ENCODE measurements around the gene PRSS3.
"Not testable (repeated sequence)": the region's sequence is repeated elsewhere in the genome, so short reads cannot be mapped to it uniquely, and the experiment has no call there.

PRSS3 gene

GRCh38 chr9:33787839-33788238, 7.5 kb upstream of the PRSS3 start:
- DNase-seq = no peak

- DNase-seq = not testable (repeated sequence)
These were observed 5.9 kb upstream of the PRSS3 start for GRCh38 chr9:33789429-33789828.

GRCh38 chr9:33791117-33791516, 4.2 kb upstream of the PRSS3 start:
- DNase-seq = no peak

GRCh38 chr9:33793496-33793895, 1.9 kb upstream of the PRSS3 start:
- DNase-seq = not testable (repeated sequence)

GRCh38 chr9:33794560-33794959, 801 bp upstream of the PRSS3 start:
- DNase-seq = no peak

GRCh38 chr9:33795819-33796218, 458 bp downstream of the PRSS3 start:
- no peak for DNase-seq

GRCh38 chr9:33796679-33797078, 1.3 kb downstream of the PRSS3 start:
- not testable (repeated sequence) for DNase-seq

- no peak for DNase-seq
These were observed 2.5 kb downstream of the PRSS3 start for GRCh38 chr9:33797837-33798236.

GRCh38 chr9:33798545-33798944, 3.2 kb downstream of the PRSS3 start:
- no peak for DNase-seq

GRCh38 chr9:33799928-33800704, 4.8 kb downstream of the PRSS3 start:
- DNase-seq = no peak

GRCh38 chr9:33800886-33801285, 5.5 kb downstream of the PRSS3 start:
- DNase-seq = no peak

GRCh38 chr9:33801943-33802500, 6.7 kb downstream of the PRSS3 start:
- not testable (repeated sequence) for DNase-seq

- DNase-seq = not testable (repeated sequence)
These were observed 8.8 kb downstream of the PRSS3 start for GRCh38 chr9:33804196-33804595.

GRCh38 chr9:33807156-33807555, 11.8 kb downstream of the PRSS3 start:
- DNase-seq = not testable (repeated sequence)

- not testable (repeated sequence) for DNase-seq
These were observed 13.6 kb downstream of the PRSS3 start for GRCh38 chr9:33808979-33809322.

GRCh38 chr9:33809506-33809905, 14.1 kb downstream of the PRSS3 start:
- DNase-seq = no peak

- peak; percentile 32 for DNase-seq
These were observed 18.6 kb downstream of the PRSS3 start for GRCh38 chr9:33813712-33814641.

- DNase-seq = no peak
These were observed 20.4 kb downstream of the PRSS3 start for GRCh38 chr9:33815781-33816180.

- DNase-seq = peak; percentile 82
These were observed 21.2 kb downstream of the PRSS3 start, which contains the start of gene UBE2R2 for GRCh38 chr9:33816327-33817252. Gene UBE2R2, plus strand, starts transcription at chr9:33817160. Its CDS starts 598 bp downstream, at chr9:33817758.

- DNase-seq = no peak
These were observed 22.2 kb downstream of the PRSS3 start for GRCh38 chr9:33817327-33818166.

- no peak for DNase-seq
These were observed 22.9 kb downstream of the PRSS3 start for GRCh38 chr9:33818167-33818846.

Data from GF-D8 (cell line).